ENCODE data around the gene STK39. TPM values are rescaled to one million over a fixed set of nuclear protein-coding genes. Genes with fewer than 3 reads are reported as not detected.

STK39 gene
- total RNA-seq, 4 donors from 2014 or later = 35.3 to 58.0 (median 47.0) TPM

DNA sequence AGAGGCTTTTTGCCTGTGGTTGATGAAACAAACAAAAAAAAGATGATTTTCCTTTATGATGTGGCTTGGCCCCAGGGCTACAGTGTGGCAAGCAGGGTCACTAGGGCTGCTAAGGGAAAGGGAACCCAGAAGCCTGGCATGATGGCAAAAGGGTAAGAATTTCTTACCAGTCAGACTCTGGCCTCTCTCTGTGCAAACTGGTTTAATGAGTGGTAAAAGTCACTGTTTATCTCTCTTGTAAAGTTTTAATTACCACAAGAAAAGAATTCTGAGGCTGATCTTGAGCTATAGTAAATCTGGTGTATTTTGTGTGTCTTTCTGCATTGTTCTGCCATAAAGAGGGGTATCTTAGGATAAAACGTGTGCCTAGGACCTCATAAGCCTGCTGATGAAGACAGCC is 275.4 kb downstream of the STK39 start:
- no peaks in the 10 kb centered on the region for H3K9me3 ChIP-seq
- ATAC-seq = no peak
- no peak overlapping the region for H3K4me3 ChIP-seq
- 92% methylated on average over 1 of the region's 1 CpG; no CpG with 5 or more reads in 1 of the 2 donors for WGBS, 2 donors (ENCODE audit: low coverage in 1 of 2)
- H3K27ac ChIP-seq = no peak overlapping the region
- H3K36me3 ChIP-seq = no peaks in the 10 kb centered on the region
- TF ChIP-seq EP300 (IDR thresholded peaks at IDR 0.05) = no peak
- TF ChIP-seq, protein P1, sequence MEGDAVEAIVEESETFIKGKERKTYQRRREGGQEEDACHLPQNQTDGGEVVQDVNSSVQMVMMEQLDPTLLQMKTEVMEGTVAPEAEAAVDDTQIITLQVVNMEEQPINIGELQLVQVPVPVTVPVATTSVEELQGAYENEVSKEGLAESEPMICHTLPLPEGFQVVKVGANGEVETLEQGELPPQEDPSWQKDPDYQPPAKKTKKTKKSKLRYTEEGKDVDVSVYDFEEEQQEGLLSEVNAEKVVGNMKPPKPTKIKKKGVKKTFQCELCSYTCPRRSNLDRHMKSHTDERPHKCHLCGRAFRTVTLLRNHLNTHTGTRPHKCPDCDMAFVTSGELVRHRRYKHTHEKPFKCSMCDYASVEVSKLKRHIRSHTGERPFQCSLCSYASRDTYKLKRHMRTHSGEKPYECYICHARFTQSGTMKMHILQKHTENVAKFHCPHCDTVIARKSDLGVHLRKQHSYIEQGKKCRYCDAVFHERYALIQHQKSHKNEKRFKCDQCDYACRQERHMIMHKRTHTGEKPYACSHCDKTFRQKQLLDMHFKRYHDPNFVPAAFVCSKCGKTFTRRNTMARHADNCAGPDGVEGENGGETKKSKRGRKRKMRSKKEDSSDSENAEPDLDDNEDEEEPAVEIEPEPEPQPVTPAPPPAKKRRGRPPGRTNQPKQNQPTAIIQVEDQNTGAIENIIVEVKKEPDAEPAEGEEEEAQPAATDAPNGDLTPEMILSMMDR (IDR thresholded peaks at IDR 0.05) = no peak
- TF ChIP-seq POLR2A (IDR thresholded peaks at IDR 0.05) = no peak
- no peak for TF ChIP-seq POLR2AphosphoS5 (IDR thresholded peaks at IDR 0.05)
- H3K27me3 ChIP-seq = no peaks in the 10 kb centered on the region
- peaks cover 2 to 34% (median 2%) of the 10 kb centered on the region in 3 donors for H3K4me1 ChIP-seq

DNA sequence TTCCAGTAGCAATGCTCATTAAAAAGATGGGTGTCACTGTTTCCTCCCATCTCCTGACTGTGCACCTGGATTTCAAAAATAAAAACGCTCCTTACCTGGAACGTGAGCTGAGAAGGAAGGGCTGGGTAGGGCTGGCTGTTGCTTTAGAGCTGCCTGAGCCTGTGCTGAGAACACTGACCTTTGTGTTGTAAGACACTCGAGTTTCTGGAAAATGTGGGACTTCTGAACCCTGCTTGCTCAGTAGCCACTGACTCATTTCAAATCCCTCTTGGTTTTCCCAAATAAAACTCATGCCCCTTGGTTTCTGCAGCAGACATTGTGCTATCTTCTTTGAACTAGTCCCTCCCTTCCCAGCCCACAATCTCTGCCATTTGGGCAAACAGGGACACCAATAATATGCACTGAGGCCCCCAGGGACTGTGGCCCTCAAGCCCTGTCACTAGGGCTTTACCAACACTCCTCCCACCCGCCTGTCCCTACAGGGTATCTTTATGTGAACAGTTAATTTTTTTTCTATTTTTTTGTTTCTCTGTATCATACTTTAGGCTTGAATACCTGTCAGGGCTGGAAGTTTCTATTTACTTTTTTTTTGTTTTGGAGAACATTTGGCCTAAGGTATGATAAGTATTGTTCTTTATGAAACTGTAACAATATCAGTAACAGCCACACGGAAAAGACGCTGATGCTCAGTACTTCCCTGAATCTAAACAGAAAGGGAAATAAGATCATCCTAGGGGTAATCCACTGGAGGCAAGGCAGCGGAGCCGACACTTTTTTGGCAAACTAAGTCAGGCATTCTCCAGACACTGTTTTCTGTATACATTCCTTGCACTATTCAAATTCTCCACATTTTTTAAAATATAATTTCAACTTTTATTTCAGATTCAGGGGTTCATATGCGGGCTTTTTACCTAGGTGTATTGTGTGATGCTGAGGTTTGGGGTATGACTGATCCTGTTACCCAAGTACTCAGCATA is 280.2 kb downstream of the STK39 start:
- no peak for TF ChIP-seq POLR2AphosphoS5 (IDR thresholded peaks at IDR 0.05)
- TF ChIP-seq POLR2A (IDR thresholded peaks at IDR 0.05) = no peak
- TF ChIP-seq, protein P1 (IDR thresholded peaks at IDR 0.05) = no peak
- no peak for TF ChIP-seq EP300 (IDR thresholded peaks at IDR 0.05)
- Histone ChIP-seq H3K27ac (peak overlapping the region; percentile 25 to 72 (median 66)), H3K9me3 (no peaks in the 10 kb centered on the region), H3K27me3 (no peaks in the 10 kb centered on the region), H3K4me3 (no peak overlapping the region), H3K4me1 (peaks cover 7 to 33% (median 8%) of the 10 kb centered on the region in 3 donors), H3K36me3 (peaks cover 0 to 6% of the 10 kb centered on the region in 2 donors)
- ATAC-seq = peak; percentile 62
- 46 to 69% methylated on average over 9 of the region's 9 CpGs for WGBS, 2 donors (ENCODE audit: low coverage in 1 of 2)

DNA sequence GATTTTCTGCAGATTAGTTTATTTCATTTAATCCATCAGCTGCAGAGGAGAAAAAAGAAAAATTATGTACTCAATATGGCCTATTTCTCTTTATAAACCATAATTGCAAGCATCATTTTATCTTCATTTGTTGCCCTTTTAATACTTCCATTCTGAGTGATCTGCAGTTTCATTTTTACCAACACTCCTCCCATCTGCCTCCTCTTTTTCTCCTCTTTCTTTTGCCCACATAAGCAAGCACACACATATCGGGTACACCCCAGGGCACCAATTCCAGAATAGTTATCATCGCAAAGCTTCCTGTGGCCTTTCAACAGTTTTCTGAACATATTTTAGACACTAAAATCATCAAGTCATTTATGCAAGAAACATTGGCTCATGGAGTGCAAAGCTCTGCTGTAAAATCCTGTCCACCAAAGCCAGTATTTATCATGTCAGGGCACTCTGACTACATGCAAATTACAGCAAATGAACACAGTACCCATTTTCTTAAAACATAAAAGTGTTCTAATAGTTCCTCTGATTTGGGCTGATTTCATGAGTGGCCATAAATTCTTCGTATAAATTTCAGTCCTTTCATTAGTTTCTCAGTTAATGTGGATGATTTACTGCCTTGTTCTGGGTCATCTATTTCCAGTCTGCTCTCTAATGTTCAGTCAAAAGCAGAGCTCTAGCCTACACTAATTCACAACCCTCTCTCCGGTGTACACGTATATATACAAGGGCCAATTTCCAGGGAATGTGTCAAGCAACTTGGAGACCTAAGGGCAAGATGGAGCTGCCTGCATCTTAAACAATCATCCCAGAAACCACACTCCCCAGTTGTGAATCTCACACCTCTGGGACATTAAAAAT is 281.3 kb downstream of the STK39 start:
- no peak for ATAC-seq
- Histone ChIP-seq H3K36me3 (peaks cover 0 to 6% of the 10 kb centered on the region in 2 donors), H3K27me3 (no peaks in the 10 kb centered on the region), H3K4me3 (no peak overlapping the region), H3K4me1 (peaks cover 7 to 33% (median 8%) of the 10 kb centered on the region in 3 donors), H3K27ac (peak overlapping the region in 3 of 4 donors; percentile 55 to 72 (median 62)), H3K9me3 (no peaks in the 10 kb centered on the region)
- 62 to 67% methylated on average over 3 to 5 of the region's 5 CpGs for WGBS, 2 donors (ENCODE audit: low coverage in 1 of 2)
- no peak for TF ChIP-seq POLR2A (IDR thresholded peaks at IDR 0.05)
- TF ChIP-seq EP300 (IDR thresholded peaks at IDR 0.05) = no peak
- TF ChIP-seq, protein P1 (IDR thresholded peaks at IDR 0.05) = no peak
- TF ChIP-seq POLR2AphosphoS5 (IDR thresholded peaks at IDR 0.05) = no peak

DNA sequence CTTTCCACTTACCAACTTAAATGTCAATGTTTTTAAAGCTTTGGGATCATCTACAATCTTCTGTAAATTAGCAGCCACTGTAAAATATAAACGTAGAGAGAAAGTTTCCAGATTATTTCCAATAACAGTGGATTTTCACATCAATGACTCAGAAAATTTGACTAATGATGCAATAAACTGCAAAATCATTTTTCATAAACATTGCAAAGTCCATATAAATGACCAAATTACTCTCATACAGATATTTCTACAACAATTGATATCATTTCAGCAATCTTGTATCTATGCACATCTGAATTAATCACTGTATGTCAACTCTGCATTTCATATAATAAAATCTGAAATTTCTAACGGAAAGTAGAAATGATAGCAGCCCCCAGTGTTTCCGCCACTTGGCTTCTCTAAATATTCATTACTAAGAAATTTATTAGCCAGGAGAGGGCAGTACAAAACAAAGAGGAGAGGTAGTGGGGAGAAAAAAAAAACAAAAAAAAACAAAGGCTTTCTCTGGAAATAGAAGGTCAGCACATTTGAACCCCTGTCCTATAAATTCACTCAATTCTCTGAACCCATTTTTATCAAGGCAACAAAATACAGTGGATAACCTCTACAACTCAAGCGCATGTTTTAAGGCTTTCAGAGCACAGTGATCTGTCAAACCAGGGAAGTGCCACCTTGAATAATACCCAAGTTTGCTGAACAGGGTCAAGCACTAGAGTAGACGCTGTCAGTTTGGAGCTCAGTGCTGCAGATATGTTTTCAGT is 282.6 kb downstream of the STK39 start:
- WGBS, 2 donors (ENCODE audit: low coverage in 1 of 2) = 72 to 79% methylated on average over 4 to 5 of the region's 5 CpGs

More for the DNA sequence above, 282.6 kb downstream of the STK39 start:
- Histone ChIP-seq H3K27me3 (no peaks in the 10 kb centered on the region), H3K27ac (no peak overlapping the region), H3K4me1 (peaks cover 7 to 33% (median 8%) of the 10 kb centered on the region in 3 donors), H3K36me3 (peaks cover 0 to 17% of the 10 kb centered on the region in 2 donors), H3K4me3 (no peak overlapping the region), H3K9me3 (no peaks in the 10 kb centered on the region)
- ATAC-seq = no peak
- TF ChIP-seq POLR2AphosphoS5 (IDR thresholded peaks at IDR 0.05) = no peak
- TF ChIP-seq, protein P1 (IDR thresholded peaks at IDR 0.05) = peak in 2 of 4 experiments; percentile 22 to 45
